Neural cell (in vitro differentiated cells): ENCODE measurements around the gene HSPB7. TPM values are rescaled to one million over a fixed set of nuclear protein-coding genes. Genes with fewer than 3 reads are reported as not detected.

Experiments
- H2AFZ ChIP-seq: fragments of 200-600, 300-800 bp; sonication (generic), shearing (Covaris generic); 2 replicates; pipeline ENCODE4 v1.6.0; 2014; ENCODE audit warnings: low read depth, mild to moderate bottlenecking, antibody characterized with exemption, low read length, moderate library complexity
- H3F3A ChIP-seq: fragments of 200-600 bp; shearing (Covaris generic); 2 replicates; pipeline ENCODE4 v1.6.1; 2016; ENCODE audit warnings: mild to moderate bottlenecking, moderate library complexity, mixed read lengths, antibody characterized with exemption, low read length; ENCODE audit not compliant: insufficient read depth, poor library complexity, severe bottlenecking
- H3K27ac ChIP-seq: fragments of 200-600, 300-800 bp; sonication (generic), shearing (Covaris generic); 2 replicates; pipeline ENCODE4 v1.5.1; 2014; ENCODE audit warnings: mild to moderate bottlenecking, low read length, moderate library complexity
- H3K27me3 ChIP-seq: fragments of 300-800, 200-600 bp; sonication (generic), shearing (Covaris generic); 2 replicates; pipeline ENCODE4 v1.6.0; 2014; ENCODE audit warnings: mild to moderate bottlenecking, low read depth, low read length, moderate library complexity; ENCODE audit not compliant: insufficient read depth
- H3K36me3 ChIP-seq: fragments of 300-800, 200-600 bp; sonication (generic), shearing (Covaris generic); 2 replicates; pipeline ENCODE4 v1.5.1; 2014; ENCODE audit warnings: mild to moderate bottlenecking, antibody characterized with exemption, low read length, moderate library complexity; ENCODE audit not compliant: insufficient read depth
- H3K4me2 ChIP-seq: fragments of 300-800, 200-600 bp; sonication (generic), shearing (Covaris generic); 2 replicates; pipeline ENCODE4 v1.6.0; 2014; ENCODE audit warnings: mild to moderate bottlenecking, low read length
- H3K4me3 ChIP-seq: fragments of 300-800, 200-600 bp; sonication (generic), shearing (Covaris generic); 2 replicates; pipeline ENCODE4 v1.5.1; 2014; ENCODE audit warnings: mild to moderate bottlenecking, low read length, moderate library complexity
- H3K79me2 ChIP-seq: fragments of 200-600 bp; shearing (Covaris generic); replicated peaks from 2 replicates; pipeline ENCODE4 v1.6.0; 2014; ENCODE audit warnings: mild to moderate bottlenecking, low read length, moderate library complexity; ENCODE audit not compliant: insufficient read depth
- H3K9ac ChIP-seq: fragments of 300-800, 200-600 bp; sonication (generic), shearing (Covaris generic); 2 replicates; pipeline ENCODE4 v1.6.1; 2016; ENCODE audit warnings: mild to moderate bottlenecking, low read length, mixed read lengths
- H3K9me2 ChIP-seq: fragments of 200-600 bp; shearing (Covaris generic); 2 replicates; pipeline ENCODE4 v1.6.1; 2016; ENCODE audit warnings: mild to moderate bottlenecking, low read length, mixed read lengths; ENCODE audit not compliant: insufficient read depth
- H3K9me3 ChIP-seq: fragments of 200-600, 300-800 bp; sonication (generic), shearing (Covaris generic); 2 replicates; pipeline ENCODE4 v1.6.1; 2016; ENCODE audit warnings: mild to moderate bottlenecking, mixed run types, low read length, moderate library complexity, mixed read lengths
- H4K20me1 ChIP-seq: fragments of 200-600 bp; shearing (Covaris generic); 2 replicates; pipeline ENCODE4 v1.6.1; 2016; ENCODE audit warnings: mild to moderate bottlenecking, mixed run types; ENCODE audit not compliant: insufficient read depth
- EP300 ChIP-seq: fragments of 450-650 bp; conservative IDR thresholded peaks from 2 replicates; pipeline ENCODE4 v1.6.1; 2014; ENCODE audit warnings: antibody characterized with exemption, mild to moderate bottlenecking, moderate library complexity; ENCODE audit not compliant: poor library complexity, severe bottlenecking
- EZH2 ChIP-seq: fragments of 200-600, 300-800 bp; shearing (Covaris generic), sonication (generic); IDR thresholded peaks from 2 replicates; pipeline ENCODE4 v1.6.1; 2014; ENCODE audit warnings: antibody characterized with exemption, low read length, borderline replicate concordance, mild to moderate bottlenecking; ENCODE audit not compliant: insufficient read depth, poor library complexity, severe bottlenecking
- MXI1 ChIP-seq: fragments of 450-650 bp; conservative IDR thresholded peaks from 2 replicates; pipeline ENCODE4 v1.6.1; 2014; ENCODE audit warnings: antibody characterized with exemption, mild to moderate bottlenecking; ENCODE audit not compliant: poor library complexity, severe bottlenecking
- POLR2AphosphoS5 ChIP-seq: IDR thresholded peaks from 2 replicates; pipeline ENCODE4 v1.6.1; 2012
- RAD21 ChIP-seq: fragments of 450-650 bp; conservative IDR thresholded peaks from 2 replicates; pipeline ENCODE4 v1.6.1; 2014; ENCODE audit warnings: antibody characterized with exemption, mild to moderate bottlenecking, moderate library complexity
- SMC3 ChIP-seq: fragments of 450-650 bp; conservative IDR thresholded peaks from 2 replicates; pipeline ENCODE4 v1.6.1; 2014; ENCODE audit warnings: antibody characterized with exemption, mild to moderate bottlenecking, moderate library complexity; ENCODE audit not compliant: poor library complexity
- TAF1 ChIP-seq: IDR thresholded peaks from 2 replicates; pipeline ENCODE4 v1.6.1; 2012; ENCODE audit warnings: low read depth
- polyA plus RNA-seq: library from polyadenylated mRNA; depleted of rRNA; stranded (reverse); fragments of >200 nt; gene quantifications from 2 replicates; pipeline ENCODE4 v1.2.3, GENCODE V29; 2014
- TF ChIP-seq, protein P1 (sequence below): fragments of 450-650 bp; IDR thresholded peaks from 2 replicates; pipeline ENCODE4 v1.5.1; 2014; ENCODE audit warnings: antibody characterized with exemption, mild to moderate bottlenecking, moderate library complexity; ENCODE audit not compliant: poor library complexity, severe bottlenecking
- TF ChIP-seq, protein P2 (sequence below): IDR thresholded peaks from 2 replicates; pipeline ENCODE4 v1.6.1; 2012; ENCODE audit warnings: borderline replicate concordance

The HSPB7 gene
- polyA plus RNA-seq, 1 donor from 2014 or later: not detected

DNA sequence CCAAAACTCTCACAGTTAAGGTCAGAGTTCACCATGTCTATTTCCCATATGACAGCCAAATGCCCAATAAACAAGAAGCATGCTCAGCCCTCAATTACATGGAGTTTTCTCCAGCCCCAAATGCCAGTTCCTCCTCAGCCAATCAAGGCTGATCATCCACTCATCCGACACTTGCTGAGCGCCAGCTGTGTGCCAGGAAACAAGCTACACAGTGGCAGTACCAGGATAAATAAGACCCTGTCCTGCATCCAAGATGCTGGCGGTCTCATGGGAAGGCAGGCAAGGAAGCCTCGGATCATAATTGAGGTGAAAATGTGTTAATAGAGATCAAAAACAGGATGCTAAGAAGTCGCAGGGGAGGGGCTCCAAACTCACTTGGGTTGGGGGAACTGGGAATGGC is 49.7 kb downstream of the HSPB7 start:
- no peak overlapping the region for H3K9ac ChIP-seq
- H3K79me2 ChIP-seq: peaks cover 39% of the 10 kb centered on the region

DNA sequence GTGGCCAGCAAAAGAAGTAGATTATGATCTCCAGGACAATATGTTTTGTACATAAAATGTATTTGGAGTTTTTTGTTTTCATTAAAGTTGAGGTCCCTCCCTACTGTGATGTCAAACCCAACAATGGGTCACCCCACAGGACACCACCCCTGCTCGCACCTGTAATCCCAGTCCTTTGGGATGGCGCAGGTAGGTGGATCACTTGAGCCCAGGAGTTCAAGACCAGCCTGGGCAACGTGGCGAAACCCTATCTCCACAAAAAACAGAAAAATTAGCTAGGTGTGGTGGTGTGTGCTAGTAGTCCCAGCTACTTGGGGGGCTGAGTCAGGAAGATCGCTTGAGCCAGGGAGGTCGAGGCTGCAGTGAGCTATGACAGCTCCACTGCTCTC is 50.9 kb downstream of the HSPB7 start:
- Histone ChIP-seq H4K20me1 (peaks cover 3% of the 10 kb centered on the region), H3K4me2 (no peak overlapping the region), H3K27me3 (no peaks in the 10 kb centered on the region), H3K27ac (no peak overlapping the region), H3K79me2 (peaks cover 27% of the 10 kb centered on the region), H3K9me3 (peaks cover 4% of the 10 kb centered on the region), H3K9me2 (no peaks in the 10 kb centered on the region), H2AFZ (no peak overlapping the region), H3K9ac (no peak overlapping the region), H3F3A (no peaks in the 10 kb centered on the region), H3K36me3 (peaks cover 16% of the 10 kb centered on the region), H3K4me3 (no peak overlapping the region)
- TF ChIP-seq, protein P1, sequence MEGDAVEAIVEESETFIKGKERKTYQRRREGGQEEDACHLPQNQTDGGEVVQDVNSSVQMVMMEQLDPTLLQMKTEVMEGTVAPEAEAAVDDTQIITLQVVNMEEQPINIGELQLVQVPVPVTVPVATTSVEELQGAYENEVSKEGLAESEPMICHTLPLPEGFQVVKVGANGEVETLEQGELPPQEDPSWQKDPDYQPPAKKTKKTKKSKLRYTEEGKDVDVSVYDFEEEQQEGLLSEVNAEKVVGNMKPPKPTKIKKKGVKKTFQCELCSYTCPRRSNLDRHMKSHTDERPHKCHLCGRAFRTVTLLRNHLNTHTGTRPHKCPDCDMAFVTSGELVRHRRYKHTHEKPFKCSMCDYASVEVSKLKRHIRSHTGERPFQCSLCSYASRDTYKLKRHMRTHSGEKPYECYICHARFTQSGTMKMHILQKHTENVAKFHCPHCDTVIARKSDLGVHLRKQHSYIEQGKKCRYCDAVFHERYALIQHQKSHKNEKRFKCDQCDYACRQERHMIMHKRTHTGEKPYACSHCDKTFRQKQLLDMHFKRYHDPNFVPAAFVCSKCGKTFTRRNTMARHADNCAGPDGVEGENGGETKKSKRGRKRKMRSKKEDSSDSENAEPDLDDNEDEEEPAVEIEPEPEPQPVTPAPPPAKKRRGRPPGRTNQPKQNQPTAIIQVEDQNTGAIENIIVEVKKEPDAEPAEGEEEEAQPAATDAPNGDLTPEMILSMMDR: no peak
- no peak for TF ChIP-seq RAD21
- TF ChIP-seq, protein P2, sequence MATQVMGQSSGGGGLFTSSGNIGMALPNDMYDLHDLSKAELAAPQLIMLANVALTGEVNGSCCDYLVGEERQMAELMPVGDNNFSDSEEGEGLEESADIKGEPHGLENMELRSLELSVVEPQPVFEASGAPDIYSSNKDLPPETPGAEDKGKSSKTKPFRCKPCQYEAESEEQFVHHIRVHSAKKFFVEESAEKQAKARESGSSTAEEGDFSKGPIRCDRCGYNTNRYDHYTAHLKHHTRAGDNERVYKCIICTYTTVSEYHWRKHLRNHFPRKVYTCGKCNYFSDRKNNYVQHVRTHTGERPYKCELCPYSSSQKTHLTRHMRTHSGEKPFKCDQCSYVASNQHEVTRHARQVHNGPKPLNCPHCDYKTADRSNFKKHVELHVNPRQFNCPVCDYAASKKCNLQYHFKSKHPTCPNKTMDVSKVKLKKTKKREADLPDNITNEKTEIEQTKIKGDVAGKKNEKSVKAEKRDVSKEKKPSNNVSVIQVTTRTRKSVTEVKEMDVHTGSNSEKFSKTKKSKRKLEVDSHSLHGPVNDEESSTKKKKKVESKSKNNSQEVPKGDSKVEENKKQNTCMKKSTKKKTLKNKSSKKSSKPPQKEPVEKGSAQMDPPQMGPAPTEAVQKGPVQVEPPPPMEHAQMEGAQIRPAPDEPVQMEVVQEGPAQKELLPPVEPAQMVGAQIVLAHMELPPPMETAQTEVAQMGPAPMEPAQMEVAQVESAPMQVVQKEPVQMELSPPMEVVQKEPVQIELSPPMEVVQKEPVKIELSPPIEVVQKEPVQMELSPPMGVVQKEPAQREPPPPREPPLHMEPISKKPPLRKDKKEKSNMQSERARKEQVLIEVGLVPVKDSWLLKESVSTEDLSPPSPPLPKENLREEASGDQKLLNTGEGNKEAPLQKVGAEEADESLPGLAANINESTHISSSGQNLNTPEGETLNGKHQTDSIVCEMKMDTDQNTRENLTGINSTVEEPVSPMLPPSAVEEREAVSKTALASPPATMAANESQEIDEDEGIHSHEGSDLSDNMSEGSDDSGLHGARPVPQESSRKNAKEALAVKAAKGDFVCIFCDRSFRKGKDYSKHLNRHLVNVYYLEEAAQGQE: no peak
- no peak for TF ChIP-seq SMC3
- no peak for TF ChIP-seq MXI1
- TF ChIP-seq POLR2AphosphoS5: no peak
- TF ChIP-seq EZH2: no peak
- no peak for TF ChIP-seq EP300
- no peak for TF ChIP-seq TAF1

More for the DNA sequence above, 49.7 kb downstream of the HSPB7 start:
- H3K4me2 ChIP-seq: no peak overlapping the region
- no peaks in the 10 kb centered on the region for H3K9me2 ChIP-seq
- H3K27ac ChIP-seq: no peak overlapping the region
- no peaks in the 10 kb centered on the region for H3F3A ChIP-seq
- peaks cover 23% of the 10 kb centered on the region for H3K36me3 ChIP-seq
- no peak overlapping the region for H3K4me3 ChIP-seq
- peaks cover 4% of the 10 kb centered on the region for H3K9me3 ChIP-seq
- no peak overlapping the region for H2AFZ ChIP-seq
- no peaks in the 10 kb centered on the region for H3K27me3 ChIP-seq
- peaks cover 3% of the 10 kb centered on the region for H4K20me1 ChIP-seq
- TF ChIP-seq SMC3 (no peak), RAD21 (no peak), EZH2 (no peak), MXI1 (no peak), EP300 (no peak), TAF1 (no peak), POLR2AphosphoS5 (no peak)
- TF ChIP-seq, protein P2: no peak
- TF ChIP-seq, protein P1: no peak
